ENCODE data around the gene RABAC1.

DNA sequence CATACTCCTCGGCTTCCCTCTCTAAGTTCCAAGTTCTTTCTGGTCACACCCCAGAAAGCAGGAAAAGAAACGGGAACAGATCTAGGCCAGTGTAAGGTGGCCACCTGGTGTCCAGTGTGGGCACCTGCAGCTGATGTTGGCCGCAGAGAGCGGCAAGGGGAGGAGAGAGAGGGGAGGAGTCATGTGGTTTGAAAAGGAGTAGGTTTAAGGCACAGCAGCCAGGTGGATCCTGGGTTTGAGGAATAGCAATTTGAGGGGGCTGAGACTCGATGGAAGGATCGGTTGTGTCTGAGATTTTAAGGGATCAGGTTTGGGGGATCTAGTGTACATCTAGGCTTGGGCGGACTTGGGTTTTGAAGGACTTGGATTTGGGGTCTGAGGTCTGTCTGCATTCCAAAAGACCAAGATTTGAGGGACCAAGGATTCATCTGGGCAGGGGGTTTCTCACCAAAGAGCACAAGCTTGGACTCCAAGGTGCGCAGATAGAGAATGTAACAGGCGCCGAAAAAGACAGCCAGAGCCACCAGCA is 1.2 kb downstream of the RABAC1 start:
- TF ChIP-seq, protein P1, sequence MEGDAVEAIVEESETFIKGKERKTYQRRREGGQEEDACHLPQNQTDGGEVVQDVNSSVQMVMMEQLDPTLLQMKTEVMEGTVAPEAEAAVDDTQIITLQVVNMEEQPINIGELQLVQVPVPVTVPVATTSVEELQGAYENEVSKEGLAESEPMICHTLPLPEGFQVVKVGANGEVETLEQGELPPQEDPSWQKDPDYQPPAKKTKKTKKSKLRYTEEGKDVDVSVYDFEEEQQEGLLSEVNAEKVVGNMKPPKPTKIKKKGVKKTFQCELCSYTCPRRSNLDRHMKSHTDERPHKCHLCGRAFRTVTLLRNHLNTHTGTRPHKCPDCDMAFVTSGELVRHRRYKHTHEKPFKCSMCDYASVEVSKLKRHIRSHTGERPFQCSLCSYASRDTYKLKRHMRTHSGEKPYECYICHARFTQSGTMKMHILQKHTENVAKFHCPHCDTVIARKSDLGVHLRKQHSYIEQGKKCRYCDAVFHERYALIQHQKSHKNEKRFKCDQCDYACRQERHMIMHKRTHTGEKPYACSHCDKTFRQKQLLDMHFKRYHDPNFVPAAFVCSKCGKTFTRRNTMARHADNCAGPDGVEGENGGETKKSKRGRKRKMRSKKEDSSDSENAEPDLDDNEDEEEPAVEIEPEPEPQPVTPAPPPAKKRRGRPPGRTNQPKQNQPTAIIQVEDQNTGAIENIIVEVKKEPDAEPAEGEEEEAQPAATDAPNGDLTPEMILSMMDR (IDR thresholded peaks at IDR 0.05; ENCODE audit: insufficient read depth, low read depth, low read length) = peak; percentile 86
- TF ChIP-seq EZH2 (IDR thresholded peaks at IDR 0.05; ENCODE audit: insufficient read depth, low read length) = no peak
